Hepatocyte (in vitro differentiated cells): Measurements from ENCODE around the gene SLC39A10. TPM values are rescaled to one million over a fixed set of nuclear protein-coding genes. Genes with fewer than 3 reads are reported as not detected.

Experiments used
- DNase-seq: peaks from one replicate; pipeline ENCODE4 v3.0.0-alpha.2; 2016; ENCODE audit warnings: low spot score
- H2AFZ ChIP-seq: fragments of 200-600 bp; sonication (generic); 2 replicates; pipeline ENCODE4 v1.6.0; 2016; ENCODE audit warnings: antibody characterized with exemption, mild to moderate bottlenecking
- H3K27ac ChIP-seq: fragments of 200-600 bp; sonication (generic); 2 replicates; pipeline ENCODE4 v1.5.1; 2016; ENCODE audit warnings: mild to moderate bottlenecking
- H3K27me3 ChIP-seq: fragments of 200-600 bp; sonication (generic); 2 replicates; pipeline ENCODE4 v1.6.1; 2016
- H3K36me3 ChIP-seq: fragments of 200-600 bp; sonication (generic); replicated peaks from 2 replicates; pipeline ENCODE4 v1.5.1; 2016; ENCODE audit warnings: low read depth; ENCODE audit not compliant: insufficient read depth
- H3K4me1 ChIP-seq: fragments of 200-600 bp; sonication (generic); 2 replicates; pipeline ENCODE4 v1.5.1; 2016; ENCODE audit warnings: mild to moderate bottlenecking, moderate library complexity; ENCODE audit not compliant: insufficient read depth
- H3K4me2 ChIP-seq: fragments of 200-600 bp; sonication (generic); 2 replicates; pipeline ENCODE4 v1.6.0; 2016
- H3K4me3 ChIP-seq: fragments of 200-600 bp; sonication (generic); 2 replicates; pipeline ENCODE4 v1.5.1; 2016; ENCODE audit warnings: mild to moderate bottlenecking
- H3K79me2 ChIP-seq: fragments of 200-600 bp; sonication (generic); 2 replicates; pipeline ENCODE4 v1.6.0; 2017; ENCODE audit warnings: mild to moderate bottlenecking
- H3K9me2 ChIP-seq: fragments of 200-600 bp; sonication (generic); replicated peaks from 2 replicates; pipeline ENCODE4 v1.6.0; 2017; ENCODE audit warnings: mild to moderate bottlenecking; ENCODE audit not compliant: insufficient read depth
- H3K9me3 ChIP-seq: fragments of 200-600 bp; sonication (generic); 2 replicates; pipeline ENCODE4 v1.5.1; 2016; ENCODE audit warnings: low read depth, mild to moderate bottlenecking
- H4K20me1 ChIP-seq: fragments of 200-600 bp; sonication (generic); 2 replicates; pipeline ENCODE4 v1.6.0; 2016; ENCODE audit warnings: mild to moderate bottlenecking; ENCODE audit not compliant: insufficient read depth, poor library complexity, severe bottlenecking
- EZH2 ChIP-seq: fragments of 200-600 bp; sonication (generic); IDR thresholded peaks from 2 replicates; pipeline ENCODE4 v1.6.1; 2016; ENCODE audit warnings: antibody characterized with exemption, mild to moderate bottlenecking, borderline replicate concordance
- EZH2phosphoT487 ChIP-seq: fragments of 200-600 bp; sonication (generic); IDR thresholded peaks from one replicate; pipeline ENCODE4 v1.6.1; 2018; ENCODE audit warnings: antibody characterized with exemption, mild to moderate bottlenecking, low read depth, moderate library complexity; ENCODE audit not compliant: unreplicated experiment, severe bottlenecking
- WGBS: methylation state at CpG from one replicate; pipeline ENCODE4 v1.1.6; 2016; ENCODE audit warnings: low lambda C conversion rate; ENCODE audit errors: missing lambda C conversion rate; 5-methylcytosine and 5-hydroxymethylcytosine counted together
- polyA plus RNA-seq: library from polyadenylated mRNA; unstranded; fragments of >200 nt; fragmentation: Nextera tagmentation; extraction: Ambion mirVana; gene quantifications from 2 replicates; pipeline ENCODE4 v1.2.1, GENCODE V29; 2016
- small RNA-seq: library from RNA; depleted of rRNA; stranded (forward); fragments of <200 nt; gene quantifications from one replicate; pipeline ENCODE3, GENCODE V24; 2014
- total RNA-seq: library from RNA; depleted of rRNA; stranded (reverse); fragments of >200 nt; gene quantifications from 2 replicates; pipeline ENCODE4 v1.2.3, GENCODE V29; 2014
- TF ChIP-seq, protein P1 (sequence below): fragments of 200-600 bp; sonication (generic); IDR thresholded peaks from 2 replicates; pipeline ENCODE4 v1.5.1; 2016; ENCODE audit warnings: antibody characterized with exemption, mild to moderate bottlenecking; ENCODE audit not compliant: poor library complexity

The SLC39A10 gene
- total and polyA plus RNA-seq, 2 experiments from 2014 or later = 32.1 to 80.2 TPM

DNA sequence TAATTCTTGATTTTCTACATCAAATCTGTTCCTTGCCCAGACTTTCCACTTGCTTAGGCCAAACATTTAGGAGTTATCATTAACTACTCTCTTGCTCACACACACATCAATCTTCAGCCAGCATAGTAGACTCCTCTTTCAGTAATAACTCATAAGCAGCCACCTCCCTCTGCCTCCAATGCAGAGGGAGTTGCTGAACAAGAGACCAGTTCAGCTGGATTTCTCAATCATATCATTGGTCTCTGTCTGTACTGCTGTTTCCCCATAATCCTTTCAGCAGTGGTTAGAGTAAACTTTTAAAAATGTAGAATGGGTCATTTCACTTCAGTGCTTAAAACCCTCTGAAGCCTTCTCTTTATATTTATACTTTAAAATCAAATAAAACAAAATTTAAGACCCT lies 112.9 kb downstream of the SLC39A10 start:
- Histone ChIP-seq H3K4me1 (no peaks in the 10 kb centered on the region), H3K79me2 (no peaks in the 10 kb centered on the region), H3K36me3 (no peaks in the 10 kb centered on the region), H4K20me1 (no peaks in the 10 kb centered on the region), H3K9me3 (no peaks in the 10 kb centered on the region), H3K27ac (no peak overlapping the region), H3K27me3 (no peaks in the 10 kb centered on the region), H3K9me2 (no peaks in the 10 kb centered on the region), H2AFZ (no peak overlapping the region), H3K4me2 (no peak overlapping the region), H3K4me3 (no peak overlapping the region)
- DNase-seq = no peak
- TF ChIP-seq EZH2 (no peak), EZH2phosphoT487 (no peak)
- TF ChIP-seq, protein P1, sequence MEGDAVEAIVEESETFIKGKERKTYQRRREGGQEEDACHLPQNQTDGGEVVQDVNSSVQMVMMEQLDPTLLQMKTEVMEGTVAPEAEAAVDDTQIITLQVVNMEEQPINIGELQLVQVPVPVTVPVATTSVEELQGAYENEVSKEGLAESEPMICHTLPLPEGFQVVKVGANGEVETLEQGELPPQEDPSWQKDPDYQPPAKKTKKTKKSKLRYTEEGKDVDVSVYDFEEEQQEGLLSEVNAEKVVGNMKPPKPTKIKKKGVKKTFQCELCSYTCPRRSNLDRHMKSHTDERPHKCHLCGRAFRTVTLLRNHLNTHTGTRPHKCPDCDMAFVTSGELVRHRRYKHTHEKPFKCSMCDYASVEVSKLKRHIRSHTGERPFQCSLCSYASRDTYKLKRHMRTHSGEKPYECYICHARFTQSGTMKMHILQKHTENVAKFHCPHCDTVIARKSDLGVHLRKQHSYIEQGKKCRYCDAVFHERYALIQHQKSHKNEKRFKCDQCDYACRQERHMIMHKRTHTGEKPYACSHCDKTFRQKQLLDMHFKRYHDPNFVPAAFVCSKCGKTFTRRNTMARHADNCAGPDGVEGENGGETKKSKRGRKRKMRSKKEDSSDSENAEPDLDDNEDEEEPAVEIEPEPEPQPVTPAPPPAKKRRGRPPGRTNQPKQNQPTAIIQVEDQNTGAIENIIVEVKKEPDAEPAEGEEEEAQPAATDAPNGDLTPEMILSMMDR = no peak

DNA sequence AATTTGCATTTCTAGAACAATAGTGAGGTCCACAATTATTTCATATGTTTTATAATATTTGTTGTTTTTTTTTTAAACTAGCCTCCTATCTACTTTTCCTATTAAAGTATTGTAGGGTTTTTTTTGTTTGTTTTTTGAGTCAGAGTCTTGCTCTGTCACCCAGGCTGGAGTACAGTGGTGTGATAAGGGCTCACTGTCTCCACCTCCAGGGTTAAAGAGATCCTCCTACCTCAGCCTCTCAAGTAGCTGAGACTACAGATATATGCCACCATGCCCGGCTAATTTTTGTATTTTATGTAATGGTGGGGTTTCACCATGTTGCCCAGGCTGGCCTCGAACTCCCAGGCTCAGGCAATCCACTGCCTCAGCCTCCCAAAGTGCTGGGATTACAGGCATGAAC lies 122.5 kb downstream of the SLC39A10 start:
- TF ChIP-seq EZH2phosphoT487 (no peak), EZH2 (no peak)
- TF ChIP-seq, protein P1 = no peak
- H3K79me2 ChIP-seq = no peaks in the 10 kb centered on the region
- H3K36me3 ChIP-seq = no peaks in the 10 kb centered on the region
- no peaks in the 10 kb centered on the region for H3K27me3 ChIP-seq
- H3K4me1 ChIP-seq = no peaks in the 10 kb centered on the region
- 92% methylated on average over 2 of the region's 2 CpGs for WGBS
- H3K9me2 ChIP-seq = no peaks in the 10 kb centered on the region
- DNase-seq = no peak
- H3K9me3 ChIP-seq = no peaks in the 10 kb centered on the region
- H3K4me3 ChIP-seq = no peak overlapping the region
- no peak overlapping the region for H3K4me2 ChIP-seq
- no peaks in the 10 kb centered on the region for H4K20me1 ChIP-seq
- H2AFZ ChIP-seq = no peak overlapping the region
- no peak overlapping the region for H3K27ac ChIP-seq

DNA sequence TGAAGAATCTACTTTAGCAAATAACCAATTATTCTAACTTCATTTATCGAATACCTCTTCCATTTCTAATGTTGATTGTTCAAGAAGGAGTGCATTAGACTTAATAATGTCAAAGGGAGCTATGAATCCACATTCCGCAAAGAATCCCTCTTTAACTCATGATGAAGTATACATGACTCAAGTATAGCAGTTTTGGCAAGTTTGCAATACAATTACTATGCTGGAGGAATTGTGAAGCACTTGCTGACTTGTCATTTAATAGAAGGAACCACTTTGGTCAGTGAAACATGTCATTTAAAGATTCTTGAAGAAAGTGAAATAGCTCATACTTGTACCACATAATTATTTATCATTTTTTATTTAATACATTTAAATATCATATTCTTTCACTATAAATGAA lies 125.1 kb downstream of the SLC39A10 start:
- Histone ChIP-seq H3K9me3 (no peaks in the 10 kb centered on the region), H3K9me2 (no peaks in the 10 kb centered on the region), H4K20me1 (no peaks in the 10 kb centered on the region), H3K36me3 (no peaks in the 10 kb centered on the region), H3K79me2 (no peaks in the 10 kb centered on the region), H3K4me1 (no peaks in the 10 kb centered on the region), H3K4me3 (no peak overlapping the region), H3K27me3 (no peaks in the 10 kb centered on the region), H2AFZ (no peak overlapping the region), H3K27ac (no peak overlapping the region), H3K4me2 (no peak overlapping the region)
- TF ChIP-seq EZH2phosphoT487 (no peak), EZH2 (no peak)
- TF ChIP-seq, protein P1 = no peak
- 94% methylated on average over 2 of the region's 2 CpGs for WGBS
- DNase-seq = no peak

Small RNA genes lying within 50 kb of the gene (small RNA-seq; reads per million reads assigned to genes)
- not detected for gene RNU6-915P
